ENCODE results near the gene JUP.
"Not testable (repeated sequence)": the region's sequence is repeated elsewhere in the genome, so short reads cannot be mapped to it uniquely, and the experiment has no call there.

Gene JUP

GRCh38 chr17:41776262-41776900 lies 10.1 kb downstream of the JUP start:
- H3K4me3 ChIP-seq (ENCODE audit: low read length in 2 of 2); H3K36me3 ChIP-seq (ENCODE audit: control insufficient read depth in 2 of 2, insufficient read depth in 2 of 2, low read length in 2 of 2); H3K27me3 ChIP-seq (ENCODE audit: control insufficient read depth in 1 of 2, insufficient read depth in 2 of 2, low read length in 2 of 2); H3K9ac ChIP-seq (ENCODE audit: low read length in 2 of 2); H3K9me3 ChIP-seq (ENCODE audit: control insufficient read depth in 2 of 2, low read length in 2 of 2); H3K27ac ChIP-seq (ENCODE audit: low read length): not testable (repeated sequence)
- peaks cover 25% of the 10 kb centered on the region for H3K4me1 ChIP-seq (ENCODE audit: control insufficient read depth, insufficient read depth, low read length)

GRCh38 chr17:41775394-41776226 lies 10.9 kb downstream of the JUP start:
- H3K27me3 ChIP-seq (ENCODE audit: control insufficient read depth in 1 of 2, insufficient read depth in 2 of 2, low read length in 2 of 2) = peaks cover 0 to 2% of the 10 kb centered on the region in 2 donors
- no peaks in the 10 kb centered on the region for H3K36me3 ChIP-seq (ENCODE audit: control insufficient read depth in 2 of 2, insufficient read depth in 2 of 2, low read length in 2 of 2)
- peaks cover 25% of the 10 kb centered on the region for H3K4me1 ChIP-seq (ENCODE audit: control insufficient read depth, insufficient read depth, low read length)
- no peak overlapping the region for H3K4me3 ChIP-seq (ENCODE audit: low read length in 2 of 2)
- no peaks in the 10 kb centered on the region for H3K9me3 ChIP-seq (ENCODE audit: control insufficient read depth in 2 of 2, low read length in 2 of 2)
- H3K9ac ChIP-seq (ENCODE audit: low read length in 2 of 2) = no peak overlapping the region
- peak overlapping the region; percentile 24 for H3K27ac ChIP-seq (ENCODE audit: low read length)

- H3K9me3 ChIP-seq (ENCODE audit: control insufficient read depth in 2 of 2, low read length in 2 of 2) = no peaks in the 10 kb centered on the region
- peaks cover 0 to 2% of the 10 kb centered on the region in 2 donors for H3K27me3 ChIP-seq (ENCODE audit: control insufficient read depth in 1 of 2, insufficient read depth in 2 of 2, low read length in 2 of 2)
- no peaks in the 10 kb centered on the region for H3K36me3 ChIP-seq (ENCODE audit: control insufficient read depth in 2 of 2, insufficient read depth in 2 of 2, low read length in 2 of 2)
- peaks cover 25% of the 10 kb centered on the region for H3K4me1 ChIP-seq (ENCODE audit: control insufficient read depth, insufficient read depth, low read length)
- no peak overlapping the region for H3K4me3 ChIP-seq (ENCODE audit: low read length in 2 of 2)
- H3K27ac ChIP-seq (ENCODE audit: low read length) = no peak overlapping the region
- no peak overlapping the region for H3K9ac ChIP-seq (ENCODE audit: low read length in 2 of 2)
These were observed 12.7 kb downstream of the JUP start for GRCh38 chr17:41773731-41774193.

DNA sequence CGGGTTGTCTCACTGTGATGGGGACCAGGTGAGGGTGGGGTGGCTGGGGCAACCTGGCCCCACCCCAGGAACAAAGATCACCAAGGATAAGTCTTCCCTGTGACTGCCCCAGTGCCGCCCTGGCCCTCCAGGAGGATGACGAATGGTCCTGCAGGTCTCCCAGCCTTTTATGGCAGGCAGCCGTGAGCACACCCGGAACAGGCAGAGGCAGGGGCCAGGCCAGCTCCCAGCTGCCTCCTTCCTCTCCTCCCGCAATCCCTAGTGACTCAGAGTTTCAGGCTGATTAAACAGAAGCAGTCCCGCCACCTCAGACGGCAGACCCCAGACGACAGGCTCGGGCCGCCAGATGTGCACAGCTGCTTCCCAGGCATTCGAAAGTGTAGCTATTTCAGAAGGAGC lies 13.3 kb downstream of the JUP start:
- H3K9me3 ChIP-seq (ENCODE audit: control insufficient read depth in 2 of 2, low read length in 2 of 2) = no peaks in the 10 kb centered on the region
- H3K36me3 ChIP-seq (ENCODE audit: control insufficient read depth in 2 of 2, insufficient read depth in 2 of 2, low read length in 2 of 2) = peaks cover 0 to 3% of the 10 kb centered on the region in 2 donors
- H3K4me3 ChIP-seq (ENCODE audit: low read length in 2 of 2) = no peak overlapping the region
- H3K27ac ChIP-seq (ENCODE audit: low read length) = no peak overlapping the region
- peaks cover 0 to 2% of the 10 kb centered on the region in 2 donors for H3K27me3 ChIP-seq (ENCODE audit: control insufficient read depth in 1 of 2, insufficient read depth in 2 of 2, low read length in 2 of 2)
- peaks cover 25% of the 10 kb centered on the region for H3K4me1 ChIP-seq (ENCODE audit: control insufficient read depth, insufficient read depth, low read length)
- H3K9ac ChIP-seq (ENCODE audit: low read length in 2 of 2) = no peak overlapping the region

DNA sequence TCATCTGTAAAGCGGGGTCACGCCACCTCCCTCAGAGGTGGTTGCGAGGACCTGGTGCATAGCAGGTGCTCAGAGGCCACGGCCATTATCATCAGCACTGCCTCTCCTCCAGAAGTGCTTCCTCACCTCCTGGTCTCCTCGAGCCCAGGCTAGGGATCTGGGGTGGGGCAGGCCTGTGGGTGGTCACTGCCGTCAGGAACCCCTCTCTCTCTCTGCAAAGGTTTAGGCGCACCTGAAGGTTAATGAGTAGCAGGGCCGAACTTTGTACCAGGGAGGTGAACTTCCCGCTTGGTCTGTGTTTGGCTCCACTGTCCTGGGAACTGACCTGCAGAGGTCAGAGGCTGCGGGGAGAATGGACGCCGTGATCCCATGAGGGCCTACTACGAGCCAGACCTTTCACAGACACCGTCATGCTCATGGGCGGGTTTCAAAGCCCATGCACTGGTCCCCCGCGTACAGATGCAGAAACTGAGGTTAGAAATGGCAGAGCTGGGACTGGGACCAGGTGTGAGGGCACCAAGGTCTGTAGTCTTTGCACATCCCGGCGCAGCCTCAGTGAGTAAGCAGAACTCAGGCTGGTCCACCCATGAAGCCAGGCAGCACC lies 13.8 kb downstream of the JUP start:
- Histone ChIP-seq H3K9me3 (ENCODE audit: control insufficient read depth in 2 of 2, low read length in 2 of 2) (no peaks in the 10 kb centered on the region), H3K27me3 (ENCODE audit: control insufficient read depth in 1 of 2, insufficient read depth in 2 of 2, low read length in 2 of 2) (peaks cover 0 to 2% of the 10 kb centered on the region in 2 donors), H3K4me3 (ENCODE audit: low read length in 2 of 2) (no peak overlapping the region), H3K4me1 (ENCODE audit: control insufficient read depth, insufficient read depth, low read length) (peaks cover 22% of the 10 kb centered on the region), H3K9ac (ENCODE audit: low read length in 2 of 2) (no peak overlapping the region), H3K27ac (ENCODE audit: low read length) (no peak overlapping the region), H3K36me3 (ENCODE audit: control insufficient read depth in 2 of 2, insufficient read depth in 2 of 2, low read length in 2 of 2) (peaks cover 0 to 4% of the 10 kb centered on the region in 2 donors)

- Histone ChIP-seq H3K4me1 (ENCODE audit: control insufficient read depth, insufficient read depth, low read length) (peaks cover 17% of the 10 kb centered on the region), H3K27me3 (ENCODE audit: control insufficient read depth in 1 of 2, insufficient read depth in 2 of 2, low read length in 2 of 2) (peaks cover 0 to 2% of the 10 kb centered on the region in 2 donors)
These were observed 14.3 kb downstream of the JUP start for GRCh38 chr17:41772218-41772585.

GRCh38 chr17:41771389-41772206 lies 14.9 kb downstream of the JUP start:
- H3K9ac ChIP-seq (ENCODE audit: low read length in 2 of 2) = no peak overlapping the region
- no peak overlapping the region for H3K4me3 ChIP-seq (ENCODE audit: low read length in 2 of 2)
- peaks cover 13% of the 10 kb centered on the region for H3K4me1 ChIP-seq (ENCODE audit: control insufficient read depth, insufficient read depth, low read length)
- H3K36me3 ChIP-seq (ENCODE audit: control insufficient read depth in 2 of 2, insufficient read depth in 2 of 2, low read length in 2 of 2) = peaks cover 0 to 8% of the 10 kb centered on the region in 2 donors
- H3K27ac ChIP-seq (ENCODE audit: low read length) = no peak overlapping the region
- H3K9me3 ChIP-seq (ENCODE audit: control insufficient read depth in 2 of 2, low read length in 2 of 2) = no peaks in the 10 kb centered on the region
- H3K27me3 ChIP-seq (ENCODE audit: control insufficient read depth in 1 of 2, insufficient read depth in 2 of 2, low read length in 2 of 2) = peaks cover 0 to 2% of the 10 kb centered on the region in 2 donors

More at GRCh38 chr17:41772218-41772585, 14.3 kb downstream of the JUP start:
- Histone ChIP-seq H3K4me3 (ENCODE audit: low read length in 2 of 2) (no peak overlapping the region), H3K27ac (ENCODE audit: low read length) (no peak overlapping the region), H3K36me3 (ENCODE audit: control insufficient read depth in 2 of 2, insufficient read depth in 2 of 2, low read length in 2 of 2) (peaks cover 0 to 8% of the 10 kb centered on the region in 2 donors), H3K9me3 (ENCODE audit: control insufficient read depth in 2 of 2, low read length in 2 of 2) (no peaks in the 10 kb centered on the region), H3K9ac (ENCODE audit: low read length in 2 of 2) (no peak overlapping the region)

DNA sequence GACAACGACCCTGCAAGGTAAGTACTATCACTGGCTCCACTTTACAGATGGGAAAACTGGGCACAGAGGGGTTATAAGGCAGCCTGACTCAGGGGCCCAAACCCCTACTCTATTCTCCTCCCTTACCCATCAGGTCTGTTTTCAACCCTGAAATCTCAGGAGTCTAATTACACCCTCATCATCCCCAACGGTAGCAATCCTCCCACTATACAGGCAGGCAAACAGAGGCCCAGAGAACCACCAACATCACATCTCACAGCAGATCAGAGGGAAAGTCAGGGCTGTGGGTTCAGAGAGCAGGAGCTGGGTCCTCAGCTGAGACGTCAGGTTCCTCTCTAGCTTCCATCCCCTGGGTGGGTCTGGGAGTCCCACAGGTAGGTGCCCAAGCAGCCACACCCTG lies 16.5 kb downstream of the JUP start:
- Histone ChIP-seq H3K9ac (ENCODE audit: low read length in 2 of 2) (no peak overlapping the region), H3K36me3 (ENCODE audit: control insufficient read depth in 2 of 2, insufficient read depth in 2 of 2, low read length in 2 of 2) (peaks cover 0 to 8% of the 10 kb centered on the region in 2 donors), H3K27ac (ENCODE audit: low read length) (no peak overlapping the region)

GRCh38 chr17:41769346-41769862 lies 17.1 kb downstream of the JUP start:
- Histone ChIP-seq H3K27me3 (ENCODE audit: control insufficient read depth in 1 of 2, insufficient read depth in 2 of 2, low read length in 2 of 2) (peaks cover 0 to 2% of the 10 kb centered on the region in 2 donors), H3K4me3 (ENCODE audit: low read length in 2 of 2) (no peak overlapping the region), H3K27ac (ENCODE audit: low read length) (no peak overlapping the region), H3K9ac (ENCODE audit: low read length in 2 of 2) (no peak overlapping the region), H3K36me3 (ENCODE audit: control insufficient read depth in 2 of 2, insufficient read depth in 2 of 2, low read length in 2 of 2) (peaks cover 0 to 8% of the 10 kb centered on the region in 2 donors), H3K4me1 (ENCODE audit: control insufficient read depth, insufficient read depth, low read length) (peaks cover 2% of the 10 kb centered on the region), H3K9me3 (ENCODE audit: control insufficient read depth in 2 of 2, low read length in 2 of 2) (no peaks in the 10 kb centered on the region)

More for the DNA sequence above, 16.5 kb downstream of the JUP start:
- Histone ChIP-seq H3K4me3 (ENCODE audit: low read length in 2 of 2) (no peak overlapping the region), H3K9me3 (ENCODE audit: control insufficient read depth in 2 of 2, low read length in 2 of 2) (no peaks in the 10 kb centered on the region), H3K4me1 (ENCODE audit: control insufficient read depth, insufficient read depth, low read length) (peaks cover 2% of the 10 kb centered on the region), H3K27me3 (ENCODE audit: control insufficient read depth in 1 of 2, insufficient read depth in 2 of 2, low read length in 2 of 2) (peaks cover 0 to 2% of the 10 kb centered on the region in 2 donors)
